CD4-positive, alpha-beta T cell treated with Interleukin-15 for 4 hours (primary cell): ENCODE results near the gene SOBP.

ENCODE experiments used
- DNase-seq: peaks from one replicate; pipeline ENCODE4 v3.0.0-alpha.2; 2020; ENCODE audit warnings: low spot score

The SOBP gene

GRCh38 chr6:107523794-107524193, 33.9 kb downstream of the SOBP start:
- no peak for DNase-seq

GRCh38 chr6:107524626-107525025, 34.7 kb downstream of the SOBP start:
- DNase-seq: no peak

- DNase-seq: no peak
These were observed 42.0 kb downstream of the SOBP start for GRCh38 chr6:107531868-107532267.

- DNase-seq: no peak
These were observed 42.8 kb downstream of the SOBP start for GRCh38 chr6:107532706-107533105.

GRCh38 chr6:107533415-107534059, 43.6 kb downstream of the SOBP start:
- no peak for DNase-seq

GRCh38 chr6:107534571-107535141, 44.7 kb downstream of the SOBP start:
- DNase-seq: no peak

GRCh38 chr6:107535626-107536025, 45.7 kb downstream of the SOBP start:
- DNase-seq: no peak

GRCh38 chr6:107536180-107536961, 46.5 kb downstream of the SOBP start:
- no peak for DNase-seq

GRCh38 chr6:107537559-107537958, 47.6 kb downstream of the SOBP start:
- DNase-seq: no peak

- no peak for DNase-seq
These were observed 49.0 kb downstream of the SOBP start for GRCh38 chr6:107538856-107539387.

GRCh38 chr6:107539409-107539808, 49.5 kb downstream of the SOBP start:
- no peak for DNase-seq

- DNase-seq: no peak
These were observed 50.0 kb downstream of the SOBP start for GRCh38 chr6:107539849-107540464.

GRCh38 chr6:107540465-107540857, 50.5 kb downstream of the SOBP start:
- no peak for DNase-seq

- DNase-seq: no peak
These were observed 52.3 kb downstream of the SOBP start for GRCh38 chr6:107542192-107542668.

- DNase-seq: no peak
These were observed 53.2 kb downstream of the SOBP start for GRCh38 chr6:107543088-107543487.

GRCh38 chr6:107543567-107543966, 53.6 kb downstream of the SOBP start:
- DNase-seq: no peak

- no peak for DNase-seq
These were observed 55.8 kb downstream of the SOBP start for GRCh38 chr6:107545763-107546162.

- no peak for DNase-seq
These were observed 57.0 kb downstream of the SOBP start for GRCh38 chr6:107546691-107547450.

- no peak for DNase-seq
These were observed 57.5 kb downstream of the SOBP start for GRCh38 chr6:107547451-107547840.

- DNase-seq: no peak
These were observed 60.4 kb downstream of the SOBP start for GRCh38 chr6:107550241-107550840.

- no peak for DNase-seq
These were observed 61.0 kb downstream of the SOBP start for GRCh38 chr6:107550906-107551305.
